GM12878 (cell line): ENCODE results near the gene ARFRP1. TPM values are rescaled to one million over a fixed set of nuclear protein-coding genes. Genes with fewer than 3 reads are reported as not detected.

Experiments used
- ATAC-seq: fragments of 200-7000 bp; cut with Tn5 transposase; 3 replicates; pipeline ENCODE4 v1.9.1; 2020; ENCODE audit warnings: mild to moderate bottlenecking, moderate library complexity
- BruUV-seq: library from RNA; stranded (reverse); fragments of 400-500 nt; replicated peaks from 2 replicates; lab custom pipeline; 2021; lab: Mats Ljungman, UMichigan
- CTCF ChIA-PET: fragments of 300-600 bp; sonication (Branson Sonifier 250); formaldehyde crosslinking; extraction: SDS; loops from one replicate; lab custom pipeline; 2021; ENCODE audit warnings: inconsistent platforms; lab: Yijun Ruan, JAX
- POLR2A ChIA-PET: fragments of 350-600 bp; formaldehyde crosslinking; extraction: SDS; loops from one replicate; lab custom pipeline; 2021; ENCODE audit warnings: inconsistent platforms; lab: Charles Lee
- RAD21 ChIA-PET: fragments of 300-600 bp; sonication (Branson Sonifier 250); formaldehyde crosslinking; loops from one replicate; lab custom pipeline; 2023; ENCODE audit warnings: antibody characterized with exemption; ENCODE audit not compliant: unreplicated experiment; lab: Charles Lee
- SMC1A ChIA-PET: fragments of 300-600 bp; sonication (Branson Sonifier 250); formaldehyde crosslinking; loops from one replicate; lab custom pipeline; 2023; ENCODE audit not compliant: unreplicated experiment, uncharacterized antibody; lab: Charles Lee
- DNase-seq: peaks from one replicate; pipeline ENCODE4 v3.0.0-alpha.2; 2011; ENCODE audit warnings: low read depth, low spot score
- FAIRE-seq: peaks from 3 replicates; lab custom pipeline; 2011; peaks lifted over from hg19 to GRCh38; lab: Jason Lieb, UNC
- H2AFZ ChIP-seq: 2 replicates; pipeline ENCODE4 v1.6.0; 2011; ENCODE audit warnings: low read depth, low read length, control low read depth; ENCODE audit not compliant: control insufficient read depth
- H3K27ac ChIP-seq: 2 replicates; pipeline ENCODE4 v1.5.1; 2011; ENCODE audit warnings: control low read depth; ENCODE audit not compliant: control insufficient read depth, insufficient read depth
- H3K27me3 ChIP-seq, 2 experiments: replicated peaks in 1 of 2; 2 replicates each; pipeline versions ENCODE4 v1.6.0 to v1.6.1; 2011; ENCODE audit warnings: low read length in 1 of 2; ENCODE audit not compliant: control insufficient read depth in 2 of 2, insufficient read depth in 2 of 2
- H3K36me3 ChIP-seq, 2 experiments: 2 replicates each; pipeline ENCODE4 v1.5.1; 2011; ENCODE audit warnings: low read length in 1 of 2; ENCODE audit not compliant: control insufficient read depth in 2 of 2, insufficient read depth in 2 of 2
- H3K4me1 ChIP-seq: 2 replicates; pipeline ENCODE4 v1.6.1; 2011; ENCODE audit warnings: mild to moderate bottlenecking, low read length, moderate library complexity, mixed read lengths; ENCODE audit not compliant: control insufficient read depth, insufficient read depth
- H3K4me2 ChIP-seq: 2 replicates; pipeline ENCODE4 v1.6.0; 2011; ENCODE audit warnings: control low read depth; ENCODE audit not compliant: control insufficient read depth, insufficient read depth
- H3K4me3 ChIP-seq: fragments of 200-600 bp; sonication (generic); 2 replicates; pipeline ENCODE4 v1.5.1; 2016
- H3K79me2 ChIP-seq: 2 replicates; pipeline ENCODE4 v1.6.0; 2011; ENCODE audit warnings: low read length; ENCODE audit not compliant: control insufficient read depth, insufficient read depth
- H3K9ac ChIP-seq: 2 replicates; pipeline ENCODE4 v1.8.0; 2011; ENCODE audit warnings: low read length, control low read depth, mixed read lengths; ENCODE audit not compliant: control insufficient read depth, insufficient read depth
- H3K9me3 ChIP-seq: replicated peaks from 3 replicates; pipeline ENCODE4 v1.5.1; 2011; ENCODE audit warnings: mild to moderate bottlenecking, low read length; ENCODE audit not compliant: control insufficient read depth, insufficient read depth
- H4K20me1 ChIP-seq: 2 replicates; pipeline ENCODE4 v1.6.0; 2011; ENCODE audit not compliant: control insufficient read depth, insufficient read depth
- DPF2 ChIP-seq: fragments of 450-650 bp; IDR thresholded peaks from 2 replicates; pipeline ENCODE4 v1.6.1; 2017; ENCODE audit warnings: mild to moderate bottlenecking
- FOS ChIP-seq: IDR thresholded peaks from 3 replicates; pipeline ENCODE4 v1.6.1; 2011; ENCODE audit warnings: borderline replicate concordance; ENCODE audit not compliant: insufficient read length; ENCODE audit errors: extremely low read depth
- IKZF2 ChIP-seq, 2 experiments: fragments of 450-650 bp; IDR thresholded peaks; 2 replicates each; pipeline ENCODE4 v1.6.1; 2017; ENCODE audit warnings: mild to moderate bottlenecking in 2 of 2, moderate library complexity in 2 of 2
- MEF2A ChIP-seq: IDR thresholded peaks from 2 replicates; pipeline ENCODE4 v1.6.1; 2011; ENCODE audit warnings: low read depth, mild to moderate bottlenecking, low read length, moderate library complexity; ENCODE audit not compliant: insufficient read depth
- NR2F1 ChIP-seq: fragments of 450-650 bp; conservative IDR thresholded peaks from 2 replicates; pipeline ENCODE4 v1.6.1; 2017; ENCODE audit warnings: mild to moderate bottlenecking
- PRDM15 ChIP-seq: fragments of 450-650 bp; formaldehyde crosslinking; IDR thresholded peaks from 2 replicates; pipeline ENCODE4 v1.4.0; 2020; ENCODE audit warnings: mild to moderate bottlenecking, moderate library complexity
- SIN3A ChIP-seq: IDR thresholded peaks from 2 replicates; pipeline ENCODE4 v1.6.1; 2012; ENCODE audit warnings: low read depth, low read length, improper control_type of control experiment
- USF1 ChIP-seq: IDR thresholded peaks from 2 replicates; pipeline ENCODE4 v1.6.1; 2011; ENCODE audit warnings: borderline replicate concordance, low read depth, mild to moderate bottlenecking, moderate library complexity, mixed read lengths, low read length; ENCODE audit not compliant: insufficient read depth; ENCODE audit errors: extremely low read length
- ZBTB33 ChIP-seq: fragments of 450-650 bp; IDR thresholded peaks from 2 replicates; pipeline ENCODE4 v1.6.1; 2017; ENCODE audit warnings: mild to moderate bottlenecking
- ZBTB40 ChIP-seq: fragments of 450-650 bp; IDR thresholded peaks from 2 replicates; pipeline ENCODE4 v1.6.1; 2016; ENCODE audit warnings: mild to moderate bottlenecking, moderate library complexity, borderline replicate concordance
- ZNF207 ChIP-seq: fragments of 450-650 bp; IDR thresholded peaks from 2 replicates; pipeline ENCODE4 v1.6.1; 2014; ENCODE audit warnings: antibody characterized with exemption, mild to moderate bottlenecking, borderline replicate concordance
- WGBS: methylation state at CpG from one replicate; pipeline ENCODE4 v1.1.6; 2016; ENCODE audit warnings: low lambda C conversion rate; ENCODE audit not compliant: insufficient replicate concordance, insufficient coverage; ENCODE audit errors: missing lambda C conversion rate; 5-methylcytosine and 5-hydroxymethylcytosine counted together
- in situ Hi-C: fragments of 300-500 bp; cut with MboI; formaldehyde crosslinking; loops from 9 replicates; pipeline ENCODE4 v1.14.3; 2018; ENCODE audit warnings: mixed read lengths
- intact Hi-C: fragments of 100-400 bp; cut with micrococcal nuclease; formaldehyde crosslinking; loops from one replicate; pipeline ENCODE4 v1.14.2; 2022; ENCODE audit not compliant: unreplicated experiment
- polyA plus RNA-seq, 11 experiments: library from polyadenylated mRNA; depleted of rRNA in 4 of 11; unstranded in 6 of 11; stranded (reverse) in 5 of 11; fragments of >200 nt; fragmentation: Nextera tagmentation in 4 of 11; fragmentation: Illumina TruSeq in 1 of 11; extraction: Ambion mirVana in 4 of 11; extraction: Trizol in 1 of 11; gene quantifications; 1 replicate in 1 of 11; 2 replicates in 10 of 11; pipeline versions ENCODE4 v1.2.1 to v1.2.3, GENCODE V29; 2011 to 2016; ENCODE audit warnings: inconsistent platforms in 2 of 11, missing spikeins in 2 of 11, low read depth in 1 of 11
- total RNA-seq, 4 experiments: library from RNA; depleted of rRNA in 3 of 4; stranded (reverse); fragments of >200 nt in 3 of 4; fragmentation: Illumina TruSeq in 1 of 4; extraction: Trizol in 1 of 4; gene quantifications; 2 replicates each; pipeline versions ENCODE4 v1.2.1 to v1.2.3, GENCODE V29; 2013 to 2021

ARFRP1 gene
- total and polyA plus RNA-seq, 10 of the 15 experiments (the other 5 are each of a cell fraction or from before 2014, with no cell fraction given) = 0.37 to 71.7 (median 34.6) TPM

GRCh38 chr20:63659370-63659769 is 48.4 kb downstream of the ARFRP1 start:
- H3K9me3 ChIP-seq = no peaks in the 10 kb centered on the region
- DNase-seq (no peak), ATAC-seq (no peak), FAIRE-seq (no peak)
- intact Hi-C loops (no loop called here), in situ Hi-C loops (no loop called here)
- H3K9ac ChIP-seq = peak overlapping the region; percentile 78
- peaks cover 10% of the 10 kb centered on the region for H3K79me2 ChIP-seq
- 85% methylated on average over 13 of the region's 13 CpGs for WGBS
- RAD21 ChIA-PET = no interaction called here
- 0 out of 4 replicates have a peak, but pooled peaks cover 0 to 4% of the 10 kb centered on the region in 2 experiments for H3K27me3 ChIP-seq
- H3K4me1 ChIP-seq = peaks cover 8% of the 10 kb centered on the region
- H3K27ac ChIP-seq = no peak overlapping the region
- CTCF ChIA-PET = interaction anchor here (2.2 kb wide), 1 partner anchor 18 kb away, joined by 10 read pairs; no protein-coding TSS in a partner anchor
- no peak overlapping the region for H2AFZ ChIP-seq
- no peaks in the 10 kb centered on the region for H4K20me1 ChIP-seq
- peak overlapping the region; percentile 93 for H3K4me3 ChIP-seq
- peaks cover 0 to 8% of the 10 kb centered on the region in 2 experiments; a peak in 2 of 4 replicates for H3K36me3 ChIP-seq
- POLR2A ChIA-PET = no interaction called here
- BruUV-seq = no TSS peak
- SMC1A ChIA-PET = no interaction called here
- peak overlapping the region; percentile 46 for H3K4me2 ChIP-seq
- TF ChIP-seq FOS = no peak
- TF ChIP-seq USF1 = no peak
- no peak for TF ChIP-seq PRDM15
- TF ChIP-seq ZBTB40 = no peak
- TF ChIP-seq MEF2A = no peak
- TF ChIP-seq ZNF207 = no peak
- no peak for TF ChIP-seq ZBTB33
- no peak for TF ChIP-seq SIN3A
- no peak for TF ChIP-seq DPF2
- TF ChIP-seq NR2F1 = no peak
- TF ChIP-seq IKZF2 (IDR thresholded peaks at IDR 0.05) = no peak
